ENCODE measurements around the gene SLC51B.
"Not testable (repeated sequence)": the region's sequence is repeated elsewhere in the genome, so short reads cannot be mapped to it uniquely, and the experiment has no call there.

Gene SLC51B

DNA sequence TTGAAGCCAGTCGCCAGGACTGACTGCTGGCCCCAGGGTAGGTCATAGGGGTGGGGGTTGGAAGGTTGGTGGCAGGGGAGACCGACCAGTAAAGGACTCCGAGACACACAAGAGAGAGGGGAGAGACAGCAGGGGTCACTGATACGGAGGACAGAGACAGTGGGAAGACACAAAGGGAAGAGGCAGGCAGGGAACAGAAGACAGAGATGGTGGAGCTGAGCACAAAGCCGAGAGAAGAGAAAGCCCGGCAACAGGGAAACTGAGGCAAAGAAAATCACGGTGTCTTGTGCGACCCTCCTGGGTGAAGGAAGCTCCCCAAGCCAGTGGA is 22.1 kb downstream of the SLC51B start:
- DNase-seq, result no peak

- no peak for DNase-seq
These were observed 22.6 kb downstream of the SLC51B start, which contains the start of gene RASL12 for GRCh38 chr15:65067645-65068402. TSS of gene RASL12 (minus strand) at chr15:65067991. CDS start at chr15:65067835, 156 bp downstream.

GRCh38 chr15:65068403-65068788 is 23.2 kb downstream of the SLC51B start:
- no peak for DNase-seq

DNA sequence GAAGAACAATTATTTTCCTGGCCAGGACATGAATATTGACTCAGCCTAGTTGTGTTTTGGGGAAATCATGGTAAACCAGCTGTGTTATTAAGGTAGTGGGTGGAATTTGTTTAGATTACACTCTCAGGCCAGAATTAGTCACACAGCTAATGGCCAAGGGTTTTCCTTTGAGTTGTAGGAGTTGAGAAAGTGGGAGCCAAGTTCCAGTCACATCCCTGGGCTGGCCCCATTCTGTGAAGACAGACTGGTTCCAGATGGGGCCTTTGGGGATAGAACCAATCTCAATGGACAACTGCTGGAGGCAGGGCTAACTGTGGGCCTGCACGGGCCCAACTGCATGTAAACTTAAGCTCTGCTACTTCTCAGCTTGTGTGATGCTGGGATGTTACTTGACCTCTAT is 24.0 kb downstream of the SLC51B start:
- DNase-seq, result no peak

GRCh38 chr15:65069779-65070546 is 24.8 kb downstream of the SLC51B start:
- DNase-seq, result no peak

DNA sequence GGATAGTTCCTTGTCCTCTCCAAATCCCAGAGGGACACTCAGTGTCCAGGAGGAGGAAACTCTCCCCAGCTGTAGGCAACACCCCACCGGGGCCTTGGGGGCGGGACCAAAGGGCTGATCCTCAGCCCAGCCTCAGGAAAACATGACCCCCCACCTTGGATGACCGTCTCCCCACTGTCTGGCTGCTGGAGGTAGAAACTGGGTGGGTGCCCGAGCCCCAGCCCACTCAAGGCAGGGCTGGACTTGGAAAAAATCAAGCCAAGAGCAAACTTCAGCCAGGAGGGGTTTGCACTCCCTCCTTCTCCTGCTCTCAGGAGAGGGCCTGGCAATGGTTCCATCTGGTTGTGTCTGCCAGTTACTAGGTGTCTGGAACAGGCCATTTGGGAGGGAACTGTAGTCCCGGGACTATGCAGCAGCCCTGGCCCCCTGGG is 26.2 kb downstream of the SLC51B start:
- DNase-seq, result no peak

DNA sequence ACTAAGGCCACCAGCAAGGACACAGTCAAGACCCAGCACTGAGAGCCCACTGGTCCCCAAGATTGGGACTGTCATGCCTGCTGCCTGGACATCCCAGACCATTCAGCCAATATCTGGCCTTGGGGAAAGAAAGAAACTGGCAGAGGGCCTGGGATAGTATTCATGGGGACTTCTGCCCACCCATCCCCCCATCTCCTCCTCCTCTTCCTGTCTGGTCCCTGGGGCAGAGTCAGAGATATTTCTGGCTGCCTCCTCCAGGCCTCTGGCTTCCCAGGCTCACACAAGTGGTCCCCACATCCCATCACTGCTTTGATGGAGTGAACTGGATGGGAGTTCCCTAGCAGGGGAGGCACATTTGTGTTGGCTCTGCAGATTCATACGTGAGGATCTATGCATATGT is 26.8 kb downstream of the SLC51B start:
- no peak for DNase-seq

GRCh38 chr15:65072617-65073016 is 27.4 kb downstream of the SLC51B start:
- no peak for DNase-seq

GRCh38 chr15:65074946-65075345 is 29.8 kb downstream of the SLC51B start:
- DNase-seq, result not testable (repeated sequence)

GRCh38 chr15:65075607-65076395 is 30.6 kb downstream of the SLC51B start:
- peak; percentile 24 for DNase-seq

GRCh38 chr15:65076486-65077290 is 31.5 kb downstream of the SLC51B start, which contains the start of gene KBTBD13:
TSS of gene KBTBD13 (plus strand) at chr15:65076746. CDS start at chr15:65076816, 70 bp downstream.
- no peak for DNase-seq

DNA sequence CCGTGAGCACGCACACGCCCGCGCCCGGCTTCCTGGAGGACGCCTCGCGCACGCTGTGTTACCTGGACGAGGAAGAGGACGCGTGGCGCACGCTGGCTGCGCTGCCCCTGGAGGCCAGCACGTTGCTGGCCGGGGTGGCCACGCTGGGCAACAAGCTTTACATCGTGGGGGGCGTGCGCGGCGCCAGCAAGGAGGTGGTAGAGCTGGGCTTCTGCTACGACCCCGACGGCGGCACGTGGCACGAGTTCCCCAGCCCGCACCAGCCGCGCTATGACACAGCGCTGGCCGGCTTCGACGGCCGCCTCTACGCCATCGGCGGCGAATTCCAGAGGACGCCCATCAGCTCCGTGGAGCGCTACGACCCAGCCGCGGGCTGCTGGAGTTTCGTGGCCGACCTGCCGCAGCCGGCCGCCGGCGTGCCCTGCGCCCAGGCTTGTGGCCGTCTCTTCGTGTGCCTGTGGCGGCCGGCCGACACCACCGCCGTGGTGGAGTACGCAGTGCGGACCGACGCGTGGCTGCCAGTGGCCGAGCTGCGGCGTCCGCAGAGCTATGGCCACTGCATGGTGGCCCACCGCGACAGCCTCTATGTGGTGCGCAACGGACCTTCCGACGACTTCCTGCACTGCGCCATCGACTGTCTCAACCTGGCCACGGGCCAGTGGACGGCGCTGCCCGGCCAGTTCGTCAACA is 32.2 kb downstream of the SLC51B start:
- no peak for DNase-seq

GRCh38 chr15:65077981-65078352 is 32.8 kb downstream of the SLC51B start:
- DNase-seq, result peak; percentile 74

- no peak for DNase-seq
These were observed 34.4 kb downstream of the SLC51B start for GRCh38 chr15:65079580-65079979.

GRCh38 chr15:65081270-65081669 is 36.1 kb downstream of the SLC51B start:
- no peak for DNase-seq

DNA sequence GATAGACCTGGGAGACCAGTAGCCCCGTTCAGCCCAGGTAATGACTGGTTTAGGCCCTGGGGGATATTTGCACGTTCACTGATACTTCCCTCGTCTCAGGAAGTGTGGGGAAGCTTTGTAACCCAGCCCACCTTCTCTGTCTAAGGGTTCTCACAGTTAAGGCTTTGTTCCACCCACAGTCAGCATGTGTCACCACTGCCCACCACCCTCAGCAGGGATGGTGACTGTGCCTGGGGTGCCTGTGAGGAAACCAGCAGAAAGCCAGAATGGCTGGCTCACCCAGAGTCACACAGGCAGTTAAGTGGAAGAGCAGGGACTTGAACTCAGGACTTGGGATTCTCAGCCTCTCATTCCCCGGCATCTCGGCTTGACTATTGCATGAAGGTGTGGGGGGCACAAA is 36.6 kb downstream of the SLC51B start:
- DNase-seq, result no peak

DNA sequence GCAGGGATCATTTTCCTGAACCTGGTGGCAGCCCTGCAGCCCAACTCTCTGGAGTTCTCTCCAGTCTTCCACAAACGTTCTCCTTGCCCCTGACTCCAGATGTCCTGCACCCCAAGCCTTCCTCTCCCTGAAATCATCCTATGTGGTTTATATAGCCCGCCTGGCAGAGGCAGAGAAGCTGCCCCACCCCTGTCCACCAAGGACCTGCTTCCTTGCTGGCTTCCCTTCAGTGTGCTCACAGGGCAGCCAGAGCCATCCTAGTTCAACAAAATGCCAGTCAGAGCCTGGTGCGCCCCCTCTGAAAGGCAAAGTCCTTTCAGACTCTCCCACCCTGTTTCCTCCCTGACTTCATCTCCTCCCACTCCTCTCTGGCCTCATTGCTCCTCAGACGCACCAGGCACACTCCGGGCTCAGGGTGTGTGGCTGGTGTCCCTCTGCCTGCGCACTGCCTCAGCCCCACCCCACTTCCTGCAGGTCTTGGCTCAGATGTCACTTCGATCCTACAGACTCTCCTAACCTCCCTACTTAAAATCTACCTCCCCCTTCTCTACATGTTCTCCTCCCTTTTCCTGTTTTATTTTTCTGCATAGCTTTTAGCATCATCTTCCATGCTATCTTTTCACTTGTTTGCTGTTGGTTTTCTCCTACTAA is 37.2 kb downstream of the SLC51B start:
- peak; percentile 41 for DNase-seq

DNA sequence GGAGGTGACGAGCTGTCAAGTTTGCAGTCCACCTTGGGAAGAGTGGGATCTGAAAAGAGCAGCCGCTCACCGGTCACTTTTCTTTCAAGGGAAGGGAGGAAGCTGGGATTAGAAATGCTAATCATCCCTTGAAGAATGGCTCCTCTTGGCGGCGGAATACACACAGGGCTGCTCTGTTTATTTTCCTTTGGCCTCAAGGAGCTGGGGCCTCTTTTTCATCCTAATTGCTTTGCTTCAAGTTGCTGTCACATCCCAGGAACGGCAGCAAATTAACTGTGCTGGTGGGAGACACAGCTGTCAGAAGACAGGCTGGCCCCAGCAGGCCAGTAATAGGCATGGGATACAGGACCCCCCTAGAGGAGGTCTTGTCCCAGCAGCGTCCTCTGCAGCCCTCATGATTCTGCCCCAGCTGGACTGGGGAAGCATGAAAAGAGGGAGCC is 38.1 kb downstream of the SLC51B start:
- DNase-seq, result no peak

DNA sequence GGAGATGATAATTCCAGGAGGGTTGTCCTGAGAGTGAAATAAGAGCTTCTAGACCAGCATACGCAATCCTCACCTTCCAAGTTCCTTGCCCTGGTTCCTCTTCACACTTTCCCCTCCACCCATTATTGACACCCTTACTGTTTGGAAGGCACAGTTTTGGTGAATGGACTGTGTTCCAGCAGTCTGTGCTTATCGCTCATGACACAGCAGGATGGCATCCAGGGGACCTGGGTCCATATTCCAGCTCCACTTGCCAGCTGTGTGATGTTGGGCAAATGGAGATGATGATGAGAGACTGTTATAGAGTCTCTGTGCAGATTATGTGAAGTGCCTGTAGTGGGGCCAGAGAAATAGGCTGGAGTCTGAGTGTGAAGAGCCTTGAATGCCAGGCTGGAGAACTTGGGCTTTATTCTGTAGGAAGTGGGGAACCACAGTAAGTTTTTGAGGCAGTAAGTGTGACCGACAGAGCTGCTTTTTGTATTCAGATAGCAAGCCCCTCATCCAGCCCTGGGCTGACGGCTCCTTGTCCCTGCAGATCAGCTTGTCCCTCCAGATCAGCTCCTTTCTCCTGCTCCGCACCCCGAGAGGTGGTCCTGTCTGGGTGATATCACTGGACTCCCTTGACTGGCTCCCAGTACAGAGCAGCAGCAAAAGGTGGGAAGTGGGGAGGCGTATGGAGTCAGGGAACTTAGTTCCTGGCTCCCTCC is 39.5 kb downstream of the SLC51B start:
- no peak for DNase-seq

GRCh38 chr15:65085207-65085753 is 40.1 kb downstream of the SLC51B start:
- no peak for DNase-seq
